ENCODE measurements around the gene TNFSF13.

GRCh38 chr17:7561589-7562207 lies 3.1 kb downstream of the TNFSF13 start, which contains the start of gene SENP3:
- peak; percentile 94 for TF ChIP-seq CREM (CRISPR knock-in tag; IDR thresholded peaks at IDR 0.05)
- TF ChIP-seq OVOL2 (CRISPR knock-in tag; IDR thresholded peaks at IDR 0.05; ENCODE audit: borderline replicate concordance), result no peak
- no peak for TF ChIP-seq TEAD1 (CRISPR knock-in tag; IDR thresholded peaks at IDR 0.05)
- no peak for TF ChIP-seq CTCF (IDR thresholded peaks at IDR 0.05)
